ENCODE results near the gene CD24.
A peak's percentile ranks its signal among the peaks of the same experiment; 100 is the strongest.
"Not testable (repeated sequence)": the region's sequence is repeated elsewhere in the genome, so short reads cannot be mapped to it uniquely, and the experiment has no call there.

The CD24 gene

DNA sequence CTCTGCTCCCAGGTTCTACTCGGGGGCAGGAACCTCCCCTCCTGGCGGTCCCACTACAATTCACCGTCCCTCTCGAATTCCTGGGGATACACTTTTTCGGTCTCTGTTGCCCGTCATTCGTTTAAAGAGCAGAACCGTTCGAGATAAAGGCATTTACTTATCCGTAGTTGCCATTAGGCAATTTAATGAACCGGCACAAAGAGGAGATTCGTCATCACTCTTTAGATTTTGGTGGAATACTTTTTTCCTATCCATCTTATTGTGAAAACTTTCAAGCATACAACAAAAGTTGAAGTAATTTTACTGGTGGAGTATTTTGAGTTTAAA is 1.2 kb upstream of the CD24 start:
- no peak for DNase-seq
- H3K27me3 Mint-ChIP-seq = peaks cover 70% of the 10 kb centered on the region
- no peak overlapping the region for H3K27ac Mint-ChIP-seq
- no peak overlapping the region for H3K4me3 Mint-ChIP-seq
- H3K4me1 Mint-ChIP-seq (ENCODE audit: low read depth) = peaks cover 14% of the 10 kb centered on the region
- H3K36me3 Mint-ChIP-seq (ENCODE audit: low read depth) = no peaks in the 10 kb centered on the region
- no peaks in the 10 kb centered on the region for H3K9me3 Mint-ChIP-seq

GRCh38 chr6:106974999-106975737 is 639 bp upstream of the CD24 start:
- peak; percentile 51 for DNase-seq
- peak overlapping the region; percentile 58 for H3K4me3 Mint-ChIP-seq
- H3K36me3 Mint-ChIP-seq (ENCODE audit: low read depth) = no peaks in the 10 kb centered on the region
- H3K4me1 Mint-ChIP-seq (ENCODE audit: low read depth) = peaks cover 14% of the 10 kb centered on the region
- H3K9me3 Mint-ChIP-seq = no peaks in the 10 kb centered on the region
- H3K27ac Mint-ChIP-seq = no peak overlapping the region
- peaks cover 68% of the 10 kb centered on the region for H3K27me3 Mint-ChIP-seq

GRCh38 chr6:106973836-106974335 is 643 bp downstream of the CD24 start:
- H3K36me3 Mint-ChIP-seq (ENCODE audit: low read depth) = no peaks in the 10 kb centered on the region
- H3K9me3 Mint-ChIP-seq = no peaks in the 10 kb centered on the region
- no peak overlapping the region for H3K27ac Mint-ChIP-seq
- H3K27me3 Mint-ChIP-seq = peaks cover 67% of the 10 kb centered on the region
- peak; percentile 45 for DNase-seq
- H3K4me3 Mint-ChIP-seq = peak overlapping the region; percentile 70
- peaks cover 11% of the 10 kb centered on the region for H3K4me1 Mint-ChIP-seq (ENCODE audit: low read depth)

- peak; percentile 31 for DNase-seq
- H3K27ac Mint-ChIP-seq = no peak overlapping the region
- H3K4me3 Mint-ChIP-seq = peak overlapping the region; percentile 70
- no peaks in the 10 kb centered on the region for H3K36me3 Mint-ChIP-seq (ENCODE audit: low read depth)
- H3K4me1 Mint-ChIP-seq (ENCODE audit: low read depth) = peaks cover 11% of the 10 kb centered on the region
- H3K27me3 Mint-ChIP-seq = peaks cover 68% of the 10 kb centered on the region
- no peaks in the 10 kb centered on the region for H3K9me3 Mint-ChIP-seq
Observed at GRCh38 chr6:106973018-106973835, 1.3 kb downstream of the CD24 start.

DNA sequence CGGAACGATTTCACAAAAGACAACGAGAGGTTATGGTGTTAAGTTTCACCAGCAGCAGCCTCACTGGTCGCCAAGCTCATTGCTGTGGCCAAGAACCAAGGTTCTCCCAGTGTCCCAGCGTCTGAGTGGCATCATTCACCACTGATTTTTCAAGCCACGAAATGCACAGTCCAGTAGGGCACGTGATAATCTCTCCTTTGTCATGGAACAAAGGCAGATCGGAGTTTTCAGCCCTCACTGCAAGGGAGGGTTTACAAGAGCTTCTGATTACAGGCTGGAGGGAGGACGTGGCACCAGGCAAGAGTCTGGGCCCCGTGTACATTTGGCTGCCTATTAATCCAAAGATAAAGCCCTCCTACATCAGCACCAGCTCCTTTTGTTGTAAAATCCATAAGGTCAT is 2.0 kb downstream of the CD24 start:
- Mint-ChIP-seq H3K27ac (no peak overlapping the region), H3K9me3 (no peaks in the 10 kb centered on the region), H3K4me1 (ENCODE audit: low read depth) (peaks cover 11% of the 10 kb centered on the region), H3K27me3 (peaks cover 69% of the 10 kb centered on the region), H3K36me3 (ENCODE audit: low read depth) (no peaks in the 10 kb centered on the region), H3K4me3 (no peak overlapping the region)
- DNase-seq = no peak

- not testable (repeated sequence) for H3K27ac Mint-ChIP-seq; DNase-seq; H3K4me3 Mint-ChIP-seq; H3K9me3 Mint-ChIP-seq; H3K4me1 Mint-ChIP-seq (ENCODE audit: low read depth); H3K36me3 Mint-ChIP-seq (ENCODE audit: low read depth)
- H3K27me3 Mint-ChIP-seq = peaks cover 57% of the 10 kb centered on the region
Observed at GRCh38 chr6:106970769-106971168, 3.8 kb downstream of the CD24 start.

DNA sequence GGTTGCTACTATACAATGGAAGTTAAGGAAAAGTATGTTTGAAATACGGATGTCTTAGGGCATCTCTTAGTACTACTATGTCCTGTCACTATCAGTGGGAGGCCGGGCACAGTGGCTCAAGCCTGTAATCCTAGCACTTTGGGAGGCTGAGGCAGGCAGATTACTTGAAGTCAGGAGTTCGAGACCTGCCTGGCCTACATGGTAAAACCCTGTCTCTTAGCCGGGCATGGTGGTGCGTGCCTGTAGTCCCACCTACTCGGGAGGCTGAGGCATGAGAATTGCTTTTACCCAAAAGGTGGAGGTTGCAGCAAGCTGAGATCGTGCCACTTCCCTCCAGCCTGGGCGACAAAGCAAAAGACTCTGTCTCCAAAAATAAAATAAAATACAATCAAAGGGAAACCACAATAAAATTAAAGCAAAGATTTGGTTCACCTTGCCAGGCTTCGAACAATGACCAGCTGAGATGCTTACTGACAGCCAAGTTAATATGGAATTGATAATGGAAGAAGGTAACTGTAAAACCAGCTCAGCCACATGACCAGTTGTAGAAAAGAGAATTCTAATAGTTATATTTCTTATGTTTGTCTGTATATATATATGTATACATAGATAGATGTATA is 6.5 kb downstream of the CD24 start:
- Mint-ChIP-seq H3K9me3 (no peaks in the 10 kb centered on the region), H3K27me3 (peaks cover 43% of the 10 kb centered on the region), H3K4me3 (no peak overlapping the region), H3K27ac (no peak overlapping the region), H3K36me3 (ENCODE audit: low read depth) (no peaks in the 10 kb centered on the region), H3K4me1 (ENCODE audit: low read depth) (no peaks in the 10 kb centered on the region)
- no peak for DNase-seq

- Mint-ChIP-seq H3K4me1 (ENCODE audit: low read depth) (no peaks in the 10 kb centered on the region), H3K9me3 (no peaks in the 10 kb centered on the region), H3K27ac (no peak overlapping the region), H3K4me3 (no peak overlapping the region), H3K36me3 (ENCODE audit: low read depth) (no peaks in the 10 kb centered on the region), H3K27me3 (peaks cover 33% of the 10 kb centered on the region)
- DNase-seq = no peak
Observed at GRCh38 chr6:106966671-106967640, 7.6 kb downstream of the CD24 start.

GRCh38 chr6:106966229-106966628 is 8.3 kb downstream of the CD24 start:
- DNase-seq = no peak
- no peaks in the 10 kb centered on the region for H3K4me1 Mint-ChIP-seq (ENCODE audit: low read depth)
- H3K4me3 Mint-ChIP-seq = no peak overlapping the region
- peaks cover 32% of the 10 kb centered on the region for H3K27me3 Mint-ChIP-seq
- no peaks in the 10 kb centered on the region for H3K36me3 Mint-ChIP-seq (ENCODE audit: low read depth)
- no peak overlapping the region for H3K27ac Mint-ChIP-seq
- H3K9me3 Mint-ChIP-seq = no peaks in the 10 kb centered on the region

GRCh38 chr6:106964954-106965353 is 9.6 kb downstream of the CD24 start:
- Mint-ChIP-seq H3K9me3 (no peaks in the 10 kb centered on the region), H3K27ac (no peak overlapping the region), H3K4me1 (ENCODE audit: low read depth) (no peaks in the 10 kb centered on the region), H3K4me3 (no peak overlapping the region), H3K27me3 (peaks cover 32% of the 10 kb centered on the region), H3K36me3 (ENCODE audit: low read depth) (no peaks in the 10 kb centered on the region)
- DNase-seq = no peak

- no peak for DNase-seq
- H3K4me1 Mint-ChIP-seq (ENCODE audit: low read depth) = no peaks in the 10 kb centered on the region
- no peak overlapping the region for H3K27ac Mint-ChIP-seq
- H3K9me3 Mint-ChIP-seq = no peaks in the 10 kb centered on the region
- no peaks in the 10 kb centered on the region for H3K36me3 Mint-ChIP-seq (ENCODE audit: low read depth)
- no peak overlapping the region for H3K4me3 Mint-ChIP-seq
- peaks cover 26% of the 10 kb centered on the region for H3K27me3 Mint-ChIP-seq
Observed at GRCh38 chr6:106964099-106964498, 10.4 kb downstream of the CD24 start.

DNA sequence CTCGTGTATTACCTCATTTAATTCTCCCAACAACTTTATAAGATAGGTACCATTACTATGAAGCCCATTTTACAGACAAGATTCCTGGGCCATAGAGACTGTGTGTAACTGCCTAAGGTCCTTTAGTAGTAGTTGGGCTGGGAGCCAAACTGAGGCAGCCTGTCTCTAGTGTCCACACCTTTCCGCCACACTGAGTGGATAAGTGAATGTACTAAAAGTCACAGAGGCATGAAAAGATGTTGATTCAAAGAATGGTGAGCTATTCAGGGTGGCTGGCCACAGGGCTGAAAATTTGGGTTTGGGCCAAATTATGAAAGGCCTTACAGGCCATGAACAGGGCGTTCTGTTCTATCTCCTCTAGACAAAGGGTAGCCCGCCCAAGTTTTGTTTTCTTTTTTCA is 11.0 kb downstream of the CD24 start:
- Mint-ChIP-seq H3K27me3 (peaks cover 23% of the 10 kb centered on the region), H3K4me1 (ENCODE audit: low read depth) (no peaks in the 10 kb centered on the region), H3K36me3 (ENCODE audit: low read depth) (no peaks in the 10 kb centered on the region), H3K9me3 (no peaks in the 10 kb centered on the region), H3K27ac (no peak overlapping the region), H3K4me3 (no peak overlapping the region)
- DNase-seq = no peak

- Mint-ChIP-seq H3K4me1 (ENCODE audit: low read depth) (no peaks in the 10 kb centered on the region), H3K4me3 (no peak overlapping the region), H3K36me3 (ENCODE audit: low read depth) (no peaks in the 10 kb centered on the region), H3K9me3 (no peaks in the 10 kb centered on the region), H3K27ac (no peak overlapping the region), H3K27me3 (peaks cover 12% of the 10 kb centered on the region)
- DNase-seq = no peak
Observed at GRCh38 chr6:106961801-106962200, 12.7 kb downstream of the CD24 start.

- DNase-seq = no peak
- no peak overlapping the region for H3K4me3 Mint-ChIP-seq
- peaks cover 9% of the 10 kb centered on the region for H3K27me3 Mint-ChIP-seq
- no peaks in the 10 kb centered on the region for H3K36me3 Mint-ChIP-seq (ENCODE audit: low read depth)
- H3K27ac Mint-ChIP-seq = no peak overlapping the region
- H3K9me3 Mint-ChIP-seq = no peaks in the 10 kb centered on the region
- no peaks in the 10 kb centered on the region for H3K4me1 Mint-ChIP-seq (ENCODE audit: low read depth)
Observed at GRCh38 chr6:106961136-106961535, 13.4 kb downstream of the CD24 start.

Data from activated T-cell treated with anti-CD3 and anti-CD28 coated beads, Interleukin-2, amount 50 U/mL, for 24 hours (primary cell).